GM23248 (cell line): ENCODE results near the gene MAPK10. TPM values are rescaled to one million over a fixed set of nuclear protein-coding genes. Genes with fewer than 3 reads are reported as not detected.

Source experiments
- DNase-seq: peaks from one replicate; pipeline ENCODE4 v3.0.0-alpha.2; 2015
- H2AFZ ChIP-seq: fragments of 200-600 bp; sonication (generic); 2 replicates; pipeline ENCODE4 v1.6.1; 2016; ENCODE audit warnings: antibody characterized with exemption
- H3F3A ChIP-seq: fragments of 200-600 bp; sonication (generic); 2 replicates; pipeline ENCODE4 v1.6.1; 2016; ENCODE audit warnings: mild to moderate bottlenecking, antibody characterized with exemption, mixed run types; ENCODE audit not compliant: insufficient read depth
- H3K27ac ChIP-seq: fragments of 200-600 bp; sonication (generic); 2 replicates; pipeline ENCODE4 v1.5.1; 2016; ENCODE audit warnings: mild to moderate bottlenecking
- H3K27me3 ChIP-seq: fragments of 200-600 bp; sonication (generic); replicated peaks from 2 replicates; pipeline ENCODE4 v1.6.1; 2016; ENCODE audit warnings: mild to moderate bottlenecking; ENCODE audit not compliant: insufficient read depth
- H3K36me3 ChIP-seq: fragments of 200-600 bp; sonication (generic); 2 replicates; pipeline ENCODE4 v1.6.1; 2016; ENCODE audit warnings: low read depth, mild to moderate bottlenecking
- H3K4me1 ChIP-seq: fragments of 200-600 bp; sonication (generic); 2 replicates; pipeline ENCODE4 v1.6.1; 2016; ENCODE audit warnings: mild to moderate bottlenecking; ENCODE audit not compliant: insufficient read depth
- H3K4me2 ChIP-seq: fragments of 200-600 bp; sonication (generic); one replicate; pipeline ENCODE4 v1.6.1; 2016; ENCODE audit warnings: mild to moderate bottlenecking; ENCODE audit not compliant: unreplicated experiment
- H3K4me3 ChIP-seq: fragments of 200-600 bp; sonication (generic); 2 replicates; pipeline ENCODE4 v1.5.1; 2016; ENCODE audit warnings: mild to moderate bottlenecking
- H3K79me2 ChIP-seq: fragments of 200-600 bp; sonication (generic); 2 replicates; pipeline ENCODE4 v1.6.1; 2016; ENCODE audit warnings: mild to moderate bottlenecking; ENCODE audit not compliant: insufficient read depth
- H3K9ac ChIP-seq: fragments of 200-600 bp; sonication (generic); 2 replicates; pipeline ENCODE4 v1.6.1; 2016; ENCODE audit warnings: mild to moderate bottlenecking
- H3K9me2 ChIP-seq: fragments of 200-600 bp; sonication (generic); 2 replicates; pipeline ENCODE4 v1.6.1; 2016; ENCODE audit warnings: mixed run types, mild to moderate bottlenecking, moderate library complexity; ENCODE audit not compliant: insufficient read depth
- H3K9me3 ChIP-seq: fragments of 200-600 bp; sonication (generic); one replicate; pipeline ENCODE4 v1.6.1; 2017; ENCODE audit warnings: low read depth
- H4K20me1 ChIP-seq: fragments of 200-600 bp; sonication (generic); 2 replicates; pipeline ENCODE4 v1.6.0; 2016; ENCODE audit not compliant: insufficient read depth
- EZH2 ChIP-seq: fragments of 200-600 bp; sonication (generic); IDR thresholded peaks from 2 replicates; pipeline ENCODE4 v1.6.1; 2018; ENCODE audit warnings: antibody characterized with exemption, mild to moderate bottlenecking; ENCODE audit not compliant: insufficient read depth, poor library complexity, severe bottlenecking
- EZH2phosphoT487 ChIP-seq: fragments of 200-600 bp; sonication (generic); IDR thresholded peaks from 2 replicates; pipeline ENCODE4 v1.6.1; 2018; ENCODE audit warnings: antibody characterized with exemption, moderate library complexity, mild to moderate bottlenecking, low read depth; ENCODE audit not compliant: insufficient read depth
- WGBS, 2 experiments: methylation state at CpG; one replicate each; pipeline ENCODE4 v1.1.6; 2015 to 2017; ENCODE audit warnings: low lambda C conversion rate in 2 of 2, low coverage in 1 of 2; ENCODE audit errors: missing lambda C conversion rate in 2 of 2; 5-methylcytosine and 5-hydroxymethylcytosine counted together
- in situ Hi-C: fragments of 300-500 bp; cut with MboI; formaldehyde crosslinking; loops from 2 replicates; pipeline ENCODE4 v1.15.0; 2020
- polyA plus RNA-seq: library from polyadenylated mRNA; unstranded; fragments of >200 nt; fragmentation: Nextera tagmentation; extraction: Ambion mirVana; gene quantifications from 2 replicates; pipeline ENCODE4 v1.2.1, GENCODE V29; 2016
- total RNA-seq: library from RNA; depleted of rRNA; stranded (reverse); fragments of >200 nt; shearing (Covaris generic); gene quantifications from 2 replicates; pipeline ENCODE4 v1.2.3, GENCODE V29; 2014

MAPK10 gene
- total and polyA plus RNA-seq, 2 experiments from 2014 or later, result 0.73 to 1.3 TPM

GRCh38 chr4:86243750-86244149, 116.1 kb downstream of the MAPK10 start:
- Histone ChIP-seq H3F3A (no peaks in the 10 kb centered on the region), H3K79me2 (no peaks in the 10 kb centered on the region), H2AFZ (no peak overlapping the region), H3K4me1 (no peaks in the 10 kb centered on the region), H3K9me3 (no peaks in the 10 kb centered on the region), H4K20me1 (no peaks in the 10 kb centered on the region), H3K27me3 (no peaks in the 10 kb centered on the region), H3K4me2 (no peak overlapping the region), H3K36me3 (no peaks in the 10 kb centered on the region), H3K4me3 (no peak overlapping the region), H3K27ac (no peak overlapping the region), H3K9ac (no peak overlapping the region), H3K9me2 (no peaks in the 10 kb centered on the region)
- TF ChIP-seq EZH2 (no peak), EZH2phosphoT487 (no peak)
- in situ Hi-C loops, result no loop called here
- 53 to 65% methylated on average over 3 of the region's 3 CpGs for WGBS, 2 experiments
- DNase-seq, result no peak

DNA sequence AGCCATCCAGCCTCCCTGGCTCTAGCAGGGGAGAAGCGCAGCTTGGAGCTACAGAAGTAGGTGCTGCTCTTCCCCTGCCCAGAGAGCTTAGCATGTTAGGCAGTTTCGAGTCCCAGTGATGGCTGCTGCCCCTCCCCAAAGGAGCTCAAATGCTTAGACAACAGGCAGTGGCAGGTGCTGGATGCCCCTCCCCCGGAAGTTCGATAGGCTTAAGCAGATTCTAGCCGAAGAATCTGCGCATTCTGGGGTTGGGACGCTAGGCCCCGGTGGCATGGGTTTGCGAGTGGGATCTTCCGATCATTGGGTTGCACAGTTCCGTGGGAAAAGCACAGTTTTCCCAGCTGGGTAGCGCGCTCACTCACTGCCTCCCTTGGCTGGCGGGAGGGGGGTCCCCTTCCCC, 117.2 kb downstream of the MAPK10 start:
- H3K4me3 ChIP-seq, result no peak overlapping the region
- no peaks in the 10 kb centered on the region for H3F3A ChIP-seq
- H3K9me2 ChIP-seq, result no peaks in the 10 kb centered on the region
- no peaks in the 10 kb centered on the region for H4K20me1 ChIP-seq
- no peak overlapping the region for H3K27ac ChIP-seq
- no peaks in the 10 kb centered on the region for H3K79me2 ChIP-seq
- peaks cover 3% of the 10 kb centered on the region for H3K9me3 ChIP-seq
- no peak overlapping the region for H3K4me2 ChIP-seq
- H3K36me3 ChIP-seq, result no peaks in the 10 kb centered on the region
- no peak overlapping the region for H2AFZ ChIP-seq
- in situ Hi-C loops, result no loop called here
- 83 to 87% methylated on average over 14 of the region's 14 CpGs for WGBS, 2 experiments
- no peak for TF ChIP-seq EZH2
- no peak for DNase-seq
- no peaks in the 10 kb centered on the region for H3K27me3 ChIP-seq
- no peaks in the 10 kb centered on the region for H3K4me1 ChIP-seq
- H3K9ac ChIP-seq, result no peak overlapping the region

GRCh38 chr4:86235549-86235948, 124.3 kb downstream of the MAPK10 start:
- H3K4me1 ChIP-seq, result peaks cover 21% of the 10 kb centered on the region
- in situ Hi-C loops, result no loop called here
- H3K4me2 ChIP-seq, result no peak overlapping the region
- no peak for TF ChIP-seq EZH2phosphoT487
- TF ChIP-seq EZH2, result no peak
- H4K20me1 ChIP-seq, result no peaks in the 10 kb centered on the region
- no peak overlapping the region for H3K9ac ChIP-seq
- H3K4me3 ChIP-seq, result no peak overlapping the region
- H3K27me3 ChIP-seq, result no peaks in the 10 kb centered on the region
- DNase-seq, result peak; percentile 15
- H3K27ac ChIP-seq, result no peak overlapping the region
- peaks cover 3% of the 10 kb centered on the region for H3K9me3 ChIP-seq
- H3K36me3 ChIP-seq, result no peaks in the 10 kb centered on the region
- 73 to 74% methylated on average over 5 of the region's 5 CpGs for WGBS, 2 experiments
- no peaks in the 10 kb centered on the region for H3K9me2 ChIP-seq
- H3K79me2 ChIP-seq, result no peaks in the 10 kb centered on the region
- H2AFZ ChIP-seq, result no peak overlapping the region
- H3F3A ChIP-seq, result peaks cover 12% of the 10 kb centered on the region; the same call in 1 of the 2 replicates

DNA sequence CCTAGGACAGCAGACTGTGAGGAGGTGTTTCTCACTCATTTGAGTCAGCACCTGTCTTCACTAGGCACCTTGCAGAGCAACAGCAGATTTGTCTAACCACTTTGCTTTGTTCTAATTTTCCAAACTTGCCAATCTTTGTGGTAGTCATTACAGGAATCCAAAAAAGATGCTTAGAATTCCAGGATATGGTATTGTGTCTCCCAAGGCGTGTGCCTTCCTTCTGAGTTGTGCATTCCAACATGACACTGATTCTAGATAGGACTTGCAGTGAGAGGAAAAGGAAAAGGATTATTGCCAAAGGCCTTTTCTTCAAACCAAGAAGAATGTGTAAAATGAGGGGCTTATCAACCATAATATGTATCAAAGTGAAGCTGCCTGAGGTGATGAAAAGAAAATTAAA, 126.2 kb downstream of the MAPK10 start:
- Histone ChIP-seq H3K9ac (no peak overlapping the region), H3K27ac (no peak overlapping the region), H3K36me3 (no peaks in the 10 kb centered on the region), H3K9me2 (no peaks in the 10 kb centered on the region), H4K20me1 (no peaks in the 10 kb centered on the region), H3K4me3 (no peak overlapping the region), H3K27me3 (no peaks in the 10 kb centered on the region), H3K4me1 (peaks cover 21% of the 10 kb centered on the region), H2AFZ (no peak overlapping the region), H3F3A (peaks cover 12% of the 10 kb centered on the region; the same call in 1 of the 2 replicates), H3K4me2 (peak overlapping the region; percentile 12), H3K79me2 (no peaks in the 10 kb centered on the region), H3K9me3 (peaks cover 3% of the 10 kb centered on the region)
- no peak for TF ChIP-seq EZH2
- no peak for TF ChIP-seq EZH2phosphoT487
- in situ Hi-C loops, result no loop called here
- 0% methylated on average over 1 of the region's 1 CpG for WGBS, 2 experiments
- DNase-seq, result peak; percentile 44

GRCh38 chr4:86233090-86233489, 126.8 kb downstream of the MAPK10 start:
- Histone ChIP-seq H3K4me3 (no peak overlapping the region), H3K79me2 (no peaks in the 10 kb centered on the region), H3K9me3 (peaks cover 2% of the 10 kb centered on the region), H4K20me1 (no peaks in the 10 kb centered on the region), H3K9ac (no peak overlapping the region), H3F3A (peaks cover 12% of the 10 kb centered on the region; the same call in 1 of the 2 replicates), H2AFZ (no peak overlapping the region), H3K27me3 (no peaks in the 10 kb centered on the region), H3K4me2 (peak overlapping the region; percentile 12), H3K4me1 (peaks cover 21% of the 10 kb centered on the region), H3K36me3 (no peaks in the 10 kb centered on the region), H3K27ac (no peak overlapping the region), H3K9me2 (no peaks in the 10 kb centered on the region)
- DNase-seq, result no peak
- in situ Hi-C loops, result no loop called here
- TF ChIP-seq EZH2phosphoT487 (no peak), EZH2 (no peak)
- WGBS, 2 experiments, result 68 to 77% methylated on average over 3 of the region's 3 CpGs
